Suprapubic skin (tissue), 4 donors: ENCODE data around the gene SLX4. TPM values are rescaled to one million over a fixed set of nuclear protein-coding genes. Genes with fewer than 3 reads are reported as not detected.

Source experiments
- DNase-seq, 2 donors: peaks; one replicate each; pipeline ENCODE4 v3.0.0-alpha.2; 2019; ENCODE audit warnings: low spot score in 2 of 2
- H3K27ac ChIP-seq: fragments of 200-600 bp; sonication (generic); one replicate; pipeline ENCODE4 v1.5.1; 2019
- H3K27me3 ChIP-seq: fragments of 200-600 bp; sonication (generic); one replicate; pipeline ENCODE4 v1.5.1; 2019
- H3K36me3 ChIP-seq: fragments of 200-600 bp; sonication (generic); one replicate; pipeline ENCODE4 v1.5.1; 2019
- H3K4me1 ChIP-seq: fragments of 200-600 bp; sonication (generic); one replicate; pipeline ENCODE4 v1.5.1; 2019
- H3K4me3 ChIP-seq: fragments of 200-600 bp; sonication (generic); one replicate; pipeline ENCODE4 v1.5.1; 2019; ENCODE audit warnings: mild to moderate bottlenecking
- H3K9me3 ChIP-seq: fragments of 200-600 bp; sonication (generic); one replicate; pipeline ENCODE4 v1.5.1; 2019
- EP300 ChIP-seq: sonication (generic); formaldehyde crosslinking; IDR thresholded peaks from one replicate; pipeline ENCODE4 v1.6.1; 2017; ENCODE audit warnings: antibody characterized with exemption
- POLR2A ChIP-seq, 2 donors: fragments of 450-650 bp; IDR thresholded peaks; one replicate each; pipeline ENCODE4 v1.6.1; 2017; ENCODE audit warnings: antibody characterized with exemption in 2 of 2, mild to moderate bottlenecking in 2 of 2, moderate library complexity in 2 of 2
- POLR2AphosphoS5 ChIP-seq, 3 donors: sonication (generic); formaldehyde crosslinking; IDR thresholded peaks; one replicate each; pipeline ENCODE4 v1.6.1; 2017; ENCODE audit warnings: antibody characterized with exemption in 3 of 3
- WGBS: methylation state at CpG from one replicate; pipeline ENCODE4 v1.1.5; 2018; 5-methylcytosine and 5-hydroxymethylcytosine counted together
- total RNA-seq, 4 donors: library from RNA; depleted of rRNA; stranded (reverse); fragments of >200 nt; gene quantifications; one replicate each; pipeline ENCODE4 v1.1.0, GENCODE V29; 2016
- TF ChIP-seq, protein P1 (sequence below), 2 donors: fragments of 200-600 bp in 1 of 2; fragments of 450-650 bp in 1 of 2; sonication (generic) in 1 of 2; IDR thresholded peaks; one replicate each; pipeline ENCODE4 v1.5.1; 2016 to 2019; ENCODE audit warnings: antibody characterized with exemption in 2 of 2, mild to moderate bottlenecking in 1 of 2, moderate library complexity in 1 of 2

SLX4 gene
- total RNA-seq, 4 donors from 2014 or later, result 2.9 to 6.0 (median 4.5) TPM

DNA sequence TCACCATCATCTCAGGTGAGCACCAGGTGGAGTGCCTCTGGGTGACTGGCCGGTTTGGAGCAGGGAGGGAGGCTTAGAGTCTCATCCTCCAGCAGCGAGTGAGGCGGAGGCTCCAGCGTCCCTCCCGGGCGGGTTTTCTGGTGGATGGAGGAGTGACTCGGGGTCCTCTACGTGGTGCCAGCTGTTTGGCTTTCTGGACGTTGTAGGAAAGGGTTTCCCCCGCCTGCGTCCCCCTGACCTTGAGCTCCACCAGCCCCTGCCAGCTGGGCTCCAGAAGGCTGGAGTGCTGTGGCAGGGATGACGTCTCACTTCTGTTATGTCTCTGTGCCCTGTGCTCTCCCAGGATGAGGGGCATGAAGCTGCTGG is 43.6 kb upstream of the SLX4 start:
- 93% methylated on average over 12 of the region's 12 CpGs for WGBS
- H3K36me3 ChIP-seq, result peaks cover 61% of the 10 kb centered on the region

DNA sequence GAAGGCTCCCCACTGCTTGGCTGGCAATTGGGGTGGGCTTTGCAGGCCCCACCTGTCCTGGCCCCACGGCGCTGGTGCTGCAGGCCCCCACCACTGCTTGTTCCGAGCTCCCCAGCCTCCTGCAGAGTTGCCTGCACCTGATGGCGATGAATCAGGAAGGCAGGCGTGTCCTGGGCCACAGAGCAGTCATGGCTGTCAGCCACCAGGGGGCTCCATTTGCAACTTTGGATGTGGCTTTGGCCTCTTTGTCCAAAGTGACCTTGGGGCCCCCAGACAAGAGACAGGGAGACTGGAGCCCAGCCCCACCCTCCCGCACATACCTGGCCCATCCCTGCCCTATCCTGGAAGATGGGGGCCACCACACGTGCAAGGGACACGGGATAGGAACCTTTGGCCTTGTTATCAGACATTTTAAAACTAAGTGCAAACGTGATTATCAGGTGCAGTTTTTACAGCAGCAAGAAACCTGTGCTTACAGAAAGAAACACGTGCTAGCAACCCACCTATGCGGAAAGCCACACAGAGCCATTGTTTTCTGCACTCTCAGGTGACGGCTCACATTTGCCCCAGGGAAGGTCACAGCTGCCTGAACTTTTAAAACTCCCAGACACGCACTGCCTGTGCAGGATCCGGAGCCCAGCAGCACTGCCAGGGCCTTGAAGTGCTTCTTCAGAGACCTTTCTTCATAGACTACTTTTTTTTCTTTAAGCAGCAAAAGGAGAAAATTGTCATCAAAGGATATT is 43.0 kb upstream of the SLX4 start, which contains the start of gene DNASE1:
Gene DNASE1 (plus strand): TSS at position 443 of the 743 bp plus-strand sequence. CDS start 683 bp downstream, outside the sequence.
- DNase-seq, result peak; percentile 69 to 83

More for the DNA sequence above, 43.6 kb upstream of the SLX4 start:
- no peaks in the 10 kb centered on the region for H3K9me3 ChIP-seq
- H3K27me3 ChIP-seq, result no peaks in the 10 kb centered on the region
- no peak overlapping the region for H3K27ac ChIP-seq
- no peaks in the 10 kb centered on the region for H3K4me1 ChIP-seq
- TF ChIP-seq POLR2AphosphoS5 (IDR thresholded peaks at IDR 0.05) (no peak), POLR2A (IDR thresholded peaks at IDR 0.05) (no peak), EP300 (no peak)
- TF ChIP-seq, protein P1, sequence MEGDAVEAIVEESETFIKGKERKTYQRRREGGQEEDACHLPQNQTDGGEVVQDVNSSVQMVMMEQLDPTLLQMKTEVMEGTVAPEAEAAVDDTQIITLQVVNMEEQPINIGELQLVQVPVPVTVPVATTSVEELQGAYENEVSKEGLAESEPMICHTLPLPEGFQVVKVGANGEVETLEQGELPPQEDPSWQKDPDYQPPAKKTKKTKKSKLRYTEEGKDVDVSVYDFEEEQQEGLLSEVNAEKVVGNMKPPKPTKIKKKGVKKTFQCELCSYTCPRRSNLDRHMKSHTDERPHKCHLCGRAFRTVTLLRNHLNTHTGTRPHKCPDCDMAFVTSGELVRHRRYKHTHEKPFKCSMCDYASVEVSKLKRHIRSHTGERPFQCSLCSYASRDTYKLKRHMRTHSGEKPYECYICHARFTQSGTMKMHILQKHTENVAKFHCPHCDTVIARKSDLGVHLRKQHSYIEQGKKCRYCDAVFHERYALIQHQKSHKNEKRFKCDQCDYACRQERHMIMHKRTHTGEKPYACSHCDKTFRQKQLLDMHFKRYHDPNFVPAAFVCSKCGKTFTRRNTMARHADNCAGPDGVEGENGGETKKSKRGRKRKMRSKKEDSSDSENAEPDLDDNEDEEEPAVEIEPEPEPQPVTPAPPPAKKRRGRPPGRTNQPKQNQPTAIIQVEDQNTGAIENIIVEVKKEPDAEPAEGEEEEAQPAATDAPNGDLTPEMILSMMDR (IDR thresholded peaks at IDR 0.05), result no peak
- H3K4me3 ChIP-seq, result no peak overlapping the region
- peak; percentile 40 to 74 for DNase-seq

DNA sequence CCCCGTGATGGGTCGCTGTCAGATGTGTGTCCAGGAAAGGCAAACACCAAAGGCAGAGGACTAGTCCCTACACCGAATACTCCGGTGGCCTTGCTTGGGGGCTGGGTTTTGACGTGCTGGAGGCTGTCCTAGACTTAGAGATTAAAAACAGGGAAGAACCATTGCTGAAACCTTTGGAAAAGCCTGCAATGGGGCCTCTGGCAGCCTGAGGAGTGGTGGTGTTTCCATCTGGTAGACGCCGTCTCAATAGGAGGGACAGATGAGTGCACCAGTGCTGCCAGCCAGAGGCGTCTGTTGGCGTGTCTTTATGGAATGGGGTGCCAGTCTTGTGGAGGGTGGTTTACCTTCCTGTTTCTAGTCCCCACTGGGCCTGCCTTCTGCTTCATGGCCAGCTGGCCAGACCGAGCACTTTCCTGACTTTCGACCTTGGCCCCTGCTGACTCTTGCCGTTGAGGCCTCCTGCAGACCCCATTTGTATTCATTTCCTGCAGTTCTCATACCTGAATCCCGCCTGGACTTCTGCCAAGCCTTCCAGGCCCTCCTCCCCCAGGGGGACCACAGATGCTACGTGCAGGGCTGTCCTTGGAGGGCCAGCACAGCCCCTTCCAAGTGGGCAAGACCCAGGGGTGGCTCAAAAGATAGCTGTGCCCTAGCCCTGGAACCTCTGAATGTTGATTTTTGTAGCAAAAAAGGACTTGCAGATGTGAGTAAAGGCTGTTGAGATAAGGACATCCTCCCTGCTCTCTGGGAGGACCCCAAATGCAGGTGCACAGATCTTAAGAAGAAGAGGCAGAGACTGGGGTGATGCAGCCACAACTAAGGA is 41.2 kb upstream of the SLX4 start:
- no peak overlapping the region for H3K27ac ChIP-seq
- 86% methylated on average over 14 of the region's 14 CpGs for WGBS
- H3K36me3 ChIP-seq, result peaks cover 37% of the 10 kb centered on the region
- H3K27me3 ChIP-seq, result no peaks in the 10 kb centered on the region
- H3K4me3 ChIP-seq, result no peak overlapping the region
- no peaks in the 10 kb centered on the region for H3K9me3 ChIP-seq
- no peaks in the 10 kb centered on the region for H3K4me1 ChIP-seq
- TF ChIP-seq POLR2A (IDR thresholded peaks at IDR 0.05) (no peak), EP300 (no peak), POLR2AphosphoS5 (IDR thresholded peaks at IDR 0.05) (no peak)
- TF ChIP-seq, protein P1 (IDR thresholded peaks at IDR 0.05), result no peak
- peak; percentile 51 to 65 for DNase-seq

More for the DNA sequence above, 43.0 kb upstream of the SLX4 start, which contains the start of gene DNASE1:
- no peak for TF ChIP-seq POLR2A (IDR thresholded peaks at IDR 0.05)
- TF ChIP-seq, protein P1 (IDR thresholded peaks at IDR 0.05), result peak; percentile 20 to 70
- 89% methylated on average over 9 of the region's 14 CpGs for whole genome bisulfite sequencing
- Histone ChIP-seq H3K9me3 (no peaks in the 10 kb centered on the region), H3K36me3 (peaks cover 55% of the 10 kb centered on the region), H3K27me3 (no peaks in the 10 kb centered on the region), H3K4me1 (no peaks in the 10 kb centered on the region), H3K4me3 (no peak within 1 kb of the TSS), H3K27ac (no peak within 1 kb of the TSS)

DNA sequence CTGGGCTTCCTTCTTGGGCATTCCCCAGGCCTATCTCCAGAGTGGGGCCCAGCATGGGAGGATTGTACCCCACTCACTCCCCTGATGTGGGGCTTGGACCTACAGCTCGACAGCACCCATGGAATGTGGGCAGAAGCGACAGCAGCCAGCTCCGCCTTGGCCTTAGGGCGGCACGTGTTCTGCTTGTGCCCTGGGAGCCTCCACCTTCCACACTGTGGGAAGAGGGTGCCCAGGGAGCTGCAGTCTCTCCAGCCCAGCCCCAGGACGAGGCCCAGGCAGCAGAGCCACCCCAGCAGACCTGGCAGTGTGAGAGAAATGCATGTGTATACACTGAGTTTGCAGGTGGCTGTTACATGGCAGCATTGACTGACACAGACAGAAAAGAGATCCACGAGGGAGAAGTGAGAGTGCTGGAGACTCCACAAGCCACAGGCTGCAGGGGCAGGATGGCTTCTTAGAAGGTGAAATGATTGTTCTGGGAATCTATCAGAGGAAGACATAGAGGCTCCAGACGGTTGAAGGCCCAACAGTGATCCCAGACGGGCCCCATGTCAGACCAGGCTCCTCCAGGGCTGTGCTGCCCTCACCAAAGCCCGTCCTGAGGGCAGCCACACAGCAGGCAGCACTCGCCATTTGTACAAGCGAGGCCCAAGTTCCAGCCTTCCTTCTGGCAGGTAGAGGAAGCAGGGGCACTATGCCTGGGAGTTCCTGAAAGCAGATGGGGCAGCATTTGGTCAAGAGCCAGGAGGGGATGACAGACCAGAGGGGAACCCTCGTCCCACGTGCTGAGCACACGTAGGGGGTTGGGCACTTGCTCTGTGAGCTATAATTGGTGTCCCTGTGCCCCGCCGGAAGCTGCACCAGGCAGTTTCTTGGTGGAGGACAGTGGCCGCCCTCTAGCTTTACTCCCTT is 40.3 kb upstream of the SLX4 start:
- Histone ChIP-seq H3K4me1 (no peaks in the 10 kb centered on the region), H3K36me3 (peaks cover 28% of the 10 kb centered on the region), H3K9me3 (no peaks in the 10 kb centered on the region), H3K27me3 (no peaks in the 10 kb centered on the region), H3K27ac (no peak overlapping the region), H3K4me3 (no peak overlapping the region)
- 60% methylated on average over 7 of the region's 18 CpGs for WGBS
- DNase-seq, result peak; percentile 44 to 57
- TF ChIP-seq, protein P1 (IDR thresholded peaks at IDR 0.05), result no peak
- TF ChIP-seq EP300, result no peak
- no peak for TF ChIP-seq POLR2AphosphoS5 (IDR thresholded peaks at IDR 0.05)
- TF ChIP-seq POLR2A (IDR thresholded peaks at IDR 0.05), result no peak
